Fibroblast of lung (primary cell): ENCODE results near the gene FBXL17. TPM values are rescaled to one million over a fixed set of nuclear protein-coding genes. Genes with fewer than 3 reads are reported as not detected.

Experiments used
- DNase-seq, 2 donors: peaks; one replicate each; pipeline versions ENCODE4 v3.0.0 to v3.0.0-alpha.2; 2010; ENCODE audit warnings: low read depth in 2 of 2
- H2AFZ ChIP-seq: 2 replicates; pipeline ENCODE4 v1.5.1; 2012; ENCODE audit warnings: low read length, control low read depth, inconsistent platforms
- H3K27ac ChIP-seq: 2 replicates; pipeline ENCODE4 v1.5.1; 2011; ENCODE audit warnings: low read length, control low read depth; ENCODE audit not compliant: insufficient read depth
- H3K27me3 ChIP-seq: 2 replicates; pipeline ENCODE4 v1.5.1; 2011; ENCODE audit warnings: mild to moderate bottlenecking, low read length; ENCODE audit not compliant: control insufficient read depth, insufficient read depth
- H3K36me3 ChIP-seq: 2 replicates; pipeline ENCODE4 v1.5.1; 2011; ENCODE audit warnings: low read length; ENCODE audit not compliant: control insufficient read depth, insufficient read depth
- H3K4me1 ChIP-seq: 2 replicates; pipeline ENCODE4 v1.5.1; 2011; ENCODE audit warnings: low read length; ENCODE audit not compliant: control insufficient read depth, insufficient read depth; ENCODE audit errors: extremely low read depth
- H3K4me2 ChIP-seq: 2 replicates; pipeline ENCODE4 v1.5.1; 2011; ENCODE audit warnings: low read length, control low read depth; ENCODE audit not compliant: insufficient read depth; ENCODE audit errors: extremely low read depth
- H3K4me3 ChIP-seq, 4 experiments: fragments of 200-600 bp in 1 of 4; sonication (generic) in 1 of 4; replicated peaks in 1 of 4; 2 replicates each; pipeline ENCODE4 v1.5.1; 2011 to 2016; ENCODE audit warnings: low read length in 4 of 4, low read depth in 3 of 4, mild to moderate bottlenecking in 3 of 4, control low read depth in 2 of 4, inconsistent platforms in 1 of 4, mixed read lengths in 1 of 4; ENCODE audit not compliant: insufficient read depth in 1 of 4; ENCODE audit errors: control extremely low read depth in 1 of 4
- H3K79me2 ChIP-seq: 2 replicates; pipeline ENCODE4 v1.5.1; 2012; ENCODE audit warnings: mild to moderate bottlenecking, low read length, inconsistent platforms; ENCODE audit not compliant: control insufficient read depth, insufficient read depth
- H3K9ac ChIP-seq: 2 replicates; pipeline ENCODE4 v1.5.1; 2011; ENCODE audit warnings: mild to moderate bottlenecking, low read length, control low read depth; ENCODE audit not compliant: insufficient read depth
- H3K9me3 ChIP-seq: 2 replicates; pipeline ENCODE4 v1.5.1; 2012; ENCODE audit warnings: low read depth, low read length; ENCODE audit not compliant: control insufficient read depth, insufficient read depth
- H4K20me1 ChIP-seq: 2 replicates; pipeline ENCODE4 v1.5.1; 2011; ENCODE audit warnings: low read length; ENCODE audit not compliant: control insufficient read depth, insufficient read depth; ENCODE audit errors: extremely low read depth
- EZH2 ChIP-seq: IDR thresholded peaks from 2 replicates; pipeline ENCODE4 v1.5.1; 2012; ENCODE audit warnings: low read length, control low read depth, mild to moderate bottlenecking; ENCODE audit errors: missing control alignments
- polyA plus RNA-seq, 2 donors: library from polyadenylated mRNA; depleted of rRNA in 1 of 2; stranded (reverse) in 1 of 2; unstranded in 1 of 2; fragments of >200 nt; gene quantifications; 2 replicates each; pipeline ENCODE4 v1.2.1, GENCODE V29; 2011 to 2012; ENCODE audit warnings: missing spikeins in 1 of 2
- total RNA-seq: library from RNA; depleted of rRNA; stranded (reverse); fragments of >200 nt; gene quantifications from 2 replicates; pipeline ENCODE4 v1.2.1, GENCODE V29; 2014
- TF ChIP-seq, protein P1 (sequence below), 2 donors: IDR thresholded peaks in 1 of 2; conservative IDR thresholded peaks in 1 of 2; 1 replicate in 1 of 2; 2 replicates in 1 of 2; pipeline ENCODE4 v1.5.1; 2011 to 2012; ENCODE audit warnings: low read length in 2 of 2, control low read depth in 1 of 2, inconsistent platforms in 1 of 2, low read depth in 1 of 2, mild to moderate bottlenecking in 1 of 2

The FBXL17 gene
- total and polyA plus RNA-seq, 2 donors (not counting 1 experiment from before 2014, with no cell fraction given) = 7.1 to 8.3 TPM

DNA sequence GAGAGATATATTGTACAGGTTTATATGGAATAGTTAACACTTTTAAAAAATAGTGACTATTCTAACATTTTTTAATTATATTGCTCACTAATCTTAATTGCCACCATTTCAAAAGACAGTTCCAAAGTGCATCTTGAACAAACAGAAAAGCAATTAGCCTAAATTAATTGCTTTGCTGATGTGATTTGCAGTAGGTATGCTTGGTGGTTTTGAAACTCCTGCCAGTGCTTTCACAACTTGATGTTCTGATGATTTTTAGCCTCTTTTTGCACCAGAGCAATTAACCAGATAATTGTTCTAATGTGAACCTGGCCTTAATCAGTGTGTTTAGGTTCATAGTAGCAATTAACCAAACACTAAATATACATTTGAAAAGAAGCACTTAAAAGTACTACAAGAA, 207.6 kb downstream of the FBXL17 start:
- Histone ChIP-seq H3K79me2 (no peaks in the 10 kb centered on the region), H3K4me2 (no peak overlapping the region), H3K4me3 (no peak overlapping the region), H3K4me1 (no peaks in the 10 kb centered on the region), H4K20me1 (no peaks in the 10 kb centered on the region), H2AFZ (no peak overlapping the region), H3K27ac (no peak overlapping the region), H3K9me3 (no peaks in the 10 kb centered on the region), H3K36me3 (no peaks in the 10 kb centered on the region), H3K9ac (no peak overlapping the region), H3K27me3 (no peaks in the 10 kb centered on the region)
- no peak for DNase-seq
- TF ChIP-seq EZH2 = no peak
- TF ChIP-seq, protein P1, sequence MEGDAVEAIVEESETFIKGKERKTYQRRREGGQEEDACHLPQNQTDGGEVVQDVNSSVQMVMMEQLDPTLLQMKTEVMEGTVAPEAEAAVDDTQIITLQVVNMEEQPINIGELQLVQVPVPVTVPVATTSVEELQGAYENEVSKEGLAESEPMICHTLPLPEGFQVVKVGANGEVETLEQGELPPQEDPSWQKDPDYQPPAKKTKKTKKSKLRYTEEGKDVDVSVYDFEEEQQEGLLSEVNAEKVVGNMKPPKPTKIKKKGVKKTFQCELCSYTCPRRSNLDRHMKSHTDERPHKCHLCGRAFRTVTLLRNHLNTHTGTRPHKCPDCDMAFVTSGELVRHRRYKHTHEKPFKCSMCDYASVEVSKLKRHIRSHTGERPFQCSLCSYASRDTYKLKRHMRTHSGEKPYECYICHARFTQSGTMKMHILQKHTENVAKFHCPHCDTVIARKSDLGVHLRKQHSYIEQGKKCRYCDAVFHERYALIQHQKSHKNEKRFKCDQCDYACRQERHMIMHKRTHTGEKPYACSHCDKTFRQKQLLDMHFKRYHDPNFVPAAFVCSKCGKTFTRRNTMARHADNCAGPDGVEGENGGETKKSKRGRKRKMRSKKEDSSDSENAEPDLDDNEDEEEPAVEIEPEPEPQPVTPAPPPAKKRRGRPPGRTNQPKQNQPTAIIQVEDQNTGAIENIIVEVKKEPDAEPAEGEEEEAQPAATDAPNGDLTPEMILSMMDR (conservative IDR thresholded peaks at IDR 0.05 in 1 of 2, IDR thresholded peaks at IDR 0.05 in 1 of 2; ENCODE audit: low read depth in 1 of 2, low read length in 2 of 2) = no peak

DNA sequence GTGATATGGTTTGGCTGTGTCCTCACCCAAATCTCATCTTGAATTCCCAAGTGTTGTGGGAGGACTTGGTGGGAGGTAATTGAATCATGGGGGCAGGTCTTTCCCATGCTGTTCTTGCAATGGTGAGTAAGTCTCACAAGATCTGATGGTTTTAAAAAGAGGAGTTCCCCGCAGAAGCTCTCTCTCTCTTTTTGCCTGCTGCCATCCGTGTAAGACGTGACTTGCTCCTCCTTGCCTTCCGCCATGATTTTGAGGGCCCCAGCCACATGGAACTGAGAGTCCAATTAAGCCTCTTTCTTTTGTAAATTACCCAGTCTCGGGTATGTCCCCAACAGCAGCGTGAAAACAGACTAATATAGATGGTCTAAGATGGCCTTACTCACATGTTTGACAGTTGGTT, 210.1 kb downstream of the FBXL17 start:
- TF ChIP-seq, protein P1 (conservative IDR thresholded peaks at IDR 0.05 in 1 of 2, IDR thresholded peaks at IDR 0.05 in 1 of 2; ENCODE audit: low read depth in 1 of 2, low read length in 2 of 2) = no peak
- no peak overlapping the region for H2AFZ ChIP-seq
- H3K36me3 ChIP-seq = no peaks in the 10 kb centered on the region
- H3K4me1 ChIP-seq = no peaks in the 10 kb centered on the region
- no peak for DNase-seq
- no peak overlapping the region for H3K9ac ChIP-seq
- no peak overlapping the region for H3K4me2 ChIP-seq
- H3K79me2 ChIP-seq = no peaks in the 10 kb centered on the region
- H3K27ac ChIP-seq = no peak overlapping the region
- no peaks in the 10 kb centered on the region for H3K9me3 ChIP-seq
- H3K27me3 ChIP-seq = no peaks in the 10 kb centered on the region
- no peaks in the 10 kb centered on the region for H4K20me1 ChIP-seq
- no peak overlapping the region for H3K4me3 ChIP-seq

DNA sequence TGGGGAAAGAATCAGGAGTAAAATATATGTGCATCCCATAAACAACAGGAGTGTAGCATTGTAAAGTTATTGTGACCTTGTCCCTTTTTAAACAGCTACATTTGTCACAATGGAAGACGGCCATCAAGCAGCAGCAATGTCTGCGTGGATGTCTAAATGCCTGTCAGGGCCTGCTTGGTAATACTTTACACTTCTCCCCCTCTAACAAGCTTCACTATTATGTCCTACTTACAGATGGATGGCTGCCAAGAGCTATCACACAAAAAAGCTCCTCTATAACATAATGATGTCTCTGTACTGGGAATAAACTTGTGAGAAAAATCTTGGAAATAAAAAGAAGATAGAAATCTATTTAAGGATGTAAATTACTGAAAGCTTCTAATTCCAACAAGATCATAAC, 213.0 kb downstream of the FBXL17 start:
- H3K79me2 ChIP-seq = no peaks in the 10 kb centered on the region
- H4K20me1 ChIP-seq = no peaks in the 10 kb centered on the region
- H3K27ac ChIP-seq = no peak overlapping the region
- no peaks in the 10 kb centered on the region for H3K27me3 ChIP-seq
- H3K9ac ChIP-seq = no peak overlapping the region
- no peaks in the 10 kb centered on the region for H3K9me3 ChIP-seq
- H3K4me3 ChIP-seq = no peak overlapping the region
- no peak overlapping the region for H3K4me2 ChIP-seq
- DNase-seq = no peak
- no peak overlapping the region for H2AFZ ChIP-seq
- no peaks in the 10 kb centered on the region for H3K4me1 ChIP-seq
- no peaks in the 10 kb centered on the region for H3K36me3 ChIP-seq
- TF ChIP-seq, protein P1 (conservative IDR thresholded peaks at IDR 0.05 in 1 of 2, IDR thresholded peaks at IDR 0.05 in 1 of 2; ENCODE audit: low read depth in 1 of 2, low read length in 2 of 2) = no peak
- no peak for TF ChIP-seq EZH2
